ENCODE data around the gene CABYR. TPM values are rescaled to one million over a fixed set of nuclear protein-coding genes. Genes with fewer than 3 reads are reported as not detected.
"Not testable (repeated sequence)": the region's sequence is repeated elsewhere in the genome, so short reads cannot be mapped to it uniquely, and the experiment has no call there.

CABYR gene
- polyA plus RNA-seq, 4 donors, result 4.3 to 6.7 (median 5.4) TPM

DNA sequence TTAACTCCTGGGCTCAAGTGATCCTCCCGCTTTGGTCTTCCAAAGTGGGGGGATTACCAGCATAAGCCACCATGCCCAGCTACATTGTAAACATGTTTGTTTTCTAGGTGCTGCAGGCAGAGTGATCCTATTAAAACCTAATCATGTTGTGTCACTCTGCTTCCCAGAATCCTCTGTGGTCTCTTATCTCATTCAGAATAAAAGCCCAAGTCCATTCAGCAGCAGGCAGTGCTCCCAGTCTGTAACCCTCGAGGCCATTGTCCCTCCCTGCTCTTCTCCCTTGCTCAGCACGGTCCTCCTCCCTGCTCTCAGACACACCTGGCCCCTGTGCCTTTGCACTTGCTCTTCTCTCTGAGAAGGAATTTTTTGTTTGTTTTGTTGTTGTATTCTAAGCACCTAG lies 11.1 kb upstream of the CABYR start:
- DNase-seq (ENCODE audit: low read depth in 4 of 4, low spot score in 3 of 4), result no peak

DNA sequence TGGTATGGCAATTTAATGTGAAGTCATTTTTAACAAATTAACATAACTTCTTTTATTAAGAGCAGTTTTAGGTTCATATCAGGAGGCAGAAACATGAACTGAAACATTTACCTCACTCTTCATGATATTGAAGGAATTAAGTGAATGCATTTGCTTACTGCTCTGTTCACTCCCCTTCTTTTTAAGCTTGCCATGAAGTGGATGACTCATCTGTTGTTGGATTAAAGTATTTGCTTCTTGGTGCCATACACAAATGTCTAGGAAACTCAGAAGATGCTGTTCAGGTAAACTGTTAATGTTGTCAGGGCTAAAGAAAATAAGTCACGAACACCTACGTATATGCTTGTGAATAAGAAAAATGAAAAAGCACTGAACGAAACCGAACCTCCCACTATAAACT lies 10.2 kb upstream of the CABYR start:
- DNase-seq (ENCODE audit: low read depth in 4 of 4, low spot score in 3 of 4), result no peak

DNA sequence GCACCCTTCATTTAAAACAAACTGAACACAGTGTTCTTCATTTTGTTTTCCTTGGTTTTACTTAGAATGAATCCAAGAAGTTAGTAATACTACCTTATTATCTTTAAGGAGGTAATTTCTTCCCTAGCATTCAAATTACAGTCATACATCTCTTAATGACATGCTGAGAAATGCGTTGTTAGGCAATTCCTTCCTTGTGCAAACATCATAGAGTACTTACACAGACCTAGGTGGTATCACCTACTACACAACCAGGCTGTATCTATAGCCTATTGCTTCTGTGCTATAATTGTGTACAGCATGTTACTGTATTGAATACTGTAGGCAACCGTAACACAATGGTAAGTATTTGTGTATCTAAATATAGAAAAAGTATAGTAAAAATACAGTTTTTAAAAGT lies 8.4 kb upstream of the CABYR start:
- no peak for DNase-seq (ENCODE audit: low read depth in 4 of 4, low spot score in 3 of 4)

DNA sequence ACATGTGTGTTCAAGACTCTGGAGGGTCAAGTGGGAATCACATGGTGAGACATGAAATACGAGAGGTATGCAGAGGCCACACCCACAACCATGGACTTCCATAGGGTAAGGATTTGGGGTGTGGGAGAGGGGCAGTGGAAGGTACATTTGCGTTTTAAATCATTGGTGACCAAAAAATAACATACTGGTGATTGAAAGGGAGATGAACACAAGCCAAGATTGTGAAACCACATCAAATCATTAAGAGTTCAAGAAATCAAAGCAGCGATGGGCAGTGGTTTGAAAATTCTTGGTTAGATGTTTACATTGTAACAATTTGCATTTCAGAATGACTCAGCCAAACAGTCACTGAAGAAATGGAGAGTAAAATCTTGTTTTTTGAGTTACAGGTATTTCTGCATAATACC lies 1.9 kb upstream of the CABYR start:
- no peak for DNase-seq (ENCODE audit: low read depth in 4 of 4, low spot score in 3 of 4)

DNA sequence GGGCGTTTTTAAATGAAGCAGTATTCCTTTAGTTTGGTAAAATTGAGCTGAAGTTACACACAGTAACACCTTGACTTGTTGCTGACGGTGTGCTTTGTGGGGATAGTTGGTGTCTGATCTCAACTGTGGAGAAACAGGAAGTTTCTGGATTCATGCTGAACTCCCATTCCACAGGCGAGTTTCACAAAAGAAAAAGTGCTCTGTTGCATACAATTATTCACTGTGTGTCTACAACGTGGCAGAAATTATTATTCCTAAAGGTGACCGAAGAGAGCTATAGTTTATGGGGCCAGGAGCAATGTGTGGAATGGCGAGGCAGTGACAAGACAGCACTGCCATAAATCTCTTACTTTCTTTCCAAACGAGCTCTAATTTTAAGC lies 463 bp upstream of the CABYR start:
- DNase-seq (ENCODE audit: low read depth in 4 of 4, low spot score in 3 of 4), result no peak

DNA sequence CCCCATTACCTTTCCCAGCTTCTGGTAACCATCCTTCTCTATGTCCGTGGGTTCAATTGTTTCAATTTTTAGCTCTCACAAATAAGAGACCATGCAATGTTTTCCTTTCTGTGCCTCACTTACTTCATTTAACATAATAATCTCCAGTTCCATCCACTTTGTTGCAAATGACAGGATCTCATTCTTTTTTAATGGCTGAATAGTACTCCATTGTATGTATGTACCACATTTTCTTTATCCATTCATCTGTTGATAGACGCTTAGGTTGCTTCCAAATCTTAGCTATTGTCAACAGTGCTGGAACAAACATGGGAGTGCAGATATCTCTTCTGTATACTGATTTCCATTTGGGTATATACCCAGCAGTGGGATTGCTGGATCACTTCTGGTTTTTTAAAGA lies 1.8 kb downstream of the CABYR start:
- DNase-seq (ENCODE audit: low read depth in 4 of 4, low spot score in 3 of 4), result no peak

DNA sequence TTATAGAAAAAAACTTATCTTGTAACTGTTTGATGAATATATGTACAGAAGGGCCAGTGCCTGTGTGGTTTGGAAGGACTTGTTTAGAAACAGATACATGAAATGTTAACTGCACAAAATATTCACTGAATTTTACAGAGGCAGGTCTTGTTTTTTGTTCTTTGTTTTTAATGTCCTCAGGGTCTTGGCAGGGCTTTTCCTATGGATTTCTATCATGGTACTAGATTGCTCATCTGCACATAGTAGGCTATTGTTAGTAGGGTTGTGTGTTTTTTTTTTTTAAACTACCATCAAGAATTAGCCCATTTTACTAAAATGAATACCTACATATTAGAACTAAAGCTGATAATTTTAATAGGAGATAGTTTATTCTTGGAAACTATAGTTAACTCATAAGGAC lies 3.5 kb downstream of the CABYR start:
- no peak for DNase-seq (ENCODE audit: low read depth in 4 of 4, low spot score in 3 of 4)

DNA sequence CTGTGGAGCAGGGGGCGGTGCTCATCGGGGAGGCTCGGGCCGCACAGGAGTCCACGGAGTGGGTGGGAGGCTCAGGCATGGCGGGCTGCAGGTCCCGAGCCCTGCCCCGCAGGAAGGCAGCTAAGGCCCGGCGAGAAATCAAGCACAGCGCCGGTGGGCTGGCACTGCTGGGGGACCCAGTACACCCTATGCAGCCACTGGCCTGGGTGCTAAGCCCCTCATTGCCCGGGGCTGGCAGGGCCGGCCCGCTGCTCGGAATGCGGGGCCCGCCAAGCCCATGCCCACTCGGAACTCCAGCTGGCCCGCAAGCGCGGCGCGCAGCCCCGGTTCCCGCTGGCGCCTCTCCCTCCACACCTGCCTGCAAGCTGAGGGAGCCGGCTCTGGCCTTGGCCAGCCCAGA lies 10.7 kb downstream of the CABYR start:
- DNase-seq (ENCODE audit: low read depth in 4 of 4, low spot score in 3 of 4), result not testable (repeated sequence)

DNA sequence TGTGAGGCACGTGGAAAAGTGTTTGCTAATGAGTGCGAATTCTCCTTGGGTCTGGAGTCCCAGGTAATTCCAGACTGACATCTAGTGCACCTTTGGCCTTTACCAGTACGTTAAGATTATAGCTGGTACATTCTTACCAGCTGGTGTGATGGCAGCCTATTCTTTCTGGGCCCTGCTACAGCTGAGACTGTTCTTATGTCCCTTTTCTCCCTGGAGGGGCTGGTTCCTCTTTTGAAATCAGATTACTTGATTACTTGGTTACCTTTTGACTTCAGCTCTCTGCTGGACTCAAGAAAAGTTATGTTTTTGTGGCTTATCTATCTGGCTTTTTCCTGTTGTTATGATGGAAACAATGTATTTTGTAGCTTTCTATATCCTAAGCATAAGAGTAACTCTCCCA lies 14.5 kb downstream of the CABYR start:
- DNase-seq (ENCODE audit: low read depth in 4 of 4, low spot score in 3 of 4), result no peak

DNA sequence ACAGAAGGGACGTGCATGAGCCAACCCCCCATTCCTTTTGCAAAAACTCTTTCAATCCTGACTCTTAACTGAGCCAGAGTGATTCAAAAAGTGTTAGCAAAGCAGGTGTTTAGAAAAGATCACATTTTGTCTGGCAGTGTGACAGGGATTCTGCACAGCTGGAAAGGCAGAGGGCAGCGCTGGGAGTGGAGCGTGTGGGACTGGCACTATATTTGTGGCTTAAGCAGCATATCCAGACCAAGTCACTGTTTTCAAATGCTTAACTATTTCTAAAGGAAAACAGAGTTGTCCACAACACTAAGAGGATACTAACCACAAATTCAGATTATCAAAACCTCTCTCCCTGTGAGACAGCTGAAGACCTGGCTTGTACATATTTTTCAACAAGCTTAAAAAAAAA lies 19.0 kb downstream of the CABYR start:
- no peak for DNase-seq (ENCODE audit: low read depth in 4 of 4, low spot score in 3 of 4)

DNA sequence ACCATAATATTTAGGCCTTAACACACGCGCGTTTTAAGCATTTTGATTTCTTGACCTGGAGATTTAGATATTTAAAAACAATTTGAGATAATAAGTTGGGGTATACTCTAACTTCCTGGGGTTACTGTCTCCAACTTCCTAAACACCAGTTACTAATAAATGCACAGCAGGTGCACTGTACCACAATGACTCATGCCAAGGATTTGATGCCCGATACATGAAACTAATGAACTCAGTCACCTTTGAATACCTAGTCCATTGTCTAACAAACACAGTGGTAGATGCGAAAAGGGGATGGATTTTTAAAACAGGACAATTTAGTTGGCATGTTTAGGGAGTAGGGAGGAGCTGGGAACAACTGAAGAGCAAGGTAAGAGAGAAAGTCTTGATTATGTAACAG lies 21.2 kb downstream of the CABYR start:
- DNase-seq (ENCODE audit: low read depth in 4 of 4, low spot score in 3 of 4), result no peak

DNA sequence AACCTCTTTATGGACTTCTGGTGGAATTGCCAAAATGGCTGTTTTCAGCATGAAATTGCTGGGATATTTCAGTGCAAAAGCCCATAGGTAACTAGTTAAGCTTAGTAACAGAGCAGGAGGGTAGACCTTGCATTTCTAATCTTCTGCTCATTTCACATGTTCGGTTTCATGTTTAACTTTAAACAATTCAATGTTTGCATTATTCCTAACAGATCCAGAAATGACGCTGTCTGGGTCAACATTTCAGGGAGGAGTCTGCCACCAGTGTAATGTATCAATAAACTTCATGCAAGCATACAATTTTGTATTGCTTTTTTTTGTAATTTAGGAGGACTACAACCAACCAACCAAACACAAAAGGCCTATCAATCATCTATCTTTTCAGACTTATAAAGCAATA lies 22.4 kb downstream of the CABYR start:
- no peak for DNase-seq (ENCODE audit: low read depth in 4 of 4, low spot score in 3 of 4)

DNA sequence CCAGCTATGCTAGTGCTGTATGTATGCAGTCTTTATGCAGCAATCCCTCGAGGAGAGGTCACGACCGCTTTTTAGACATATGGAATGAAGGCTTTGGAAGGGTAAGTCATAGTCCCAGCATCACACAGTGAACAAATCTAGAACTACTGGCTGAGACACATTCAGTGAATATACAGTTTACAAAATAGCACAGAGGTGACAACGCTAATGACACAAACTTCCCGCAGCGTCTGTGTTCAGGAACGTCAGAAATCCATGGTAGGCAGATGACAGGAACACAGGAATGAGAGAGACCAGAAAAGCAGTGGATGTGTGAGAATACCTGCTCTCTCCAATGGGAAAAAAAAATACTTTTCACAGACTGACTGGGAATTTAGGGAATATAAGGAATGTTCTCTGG lies 29.6 kb downstream of the CABYR start:
- no peak for DNase-seq (ENCODE audit: low read depth in 4 of 4, low spot score in 3 of 4)

DNA sequence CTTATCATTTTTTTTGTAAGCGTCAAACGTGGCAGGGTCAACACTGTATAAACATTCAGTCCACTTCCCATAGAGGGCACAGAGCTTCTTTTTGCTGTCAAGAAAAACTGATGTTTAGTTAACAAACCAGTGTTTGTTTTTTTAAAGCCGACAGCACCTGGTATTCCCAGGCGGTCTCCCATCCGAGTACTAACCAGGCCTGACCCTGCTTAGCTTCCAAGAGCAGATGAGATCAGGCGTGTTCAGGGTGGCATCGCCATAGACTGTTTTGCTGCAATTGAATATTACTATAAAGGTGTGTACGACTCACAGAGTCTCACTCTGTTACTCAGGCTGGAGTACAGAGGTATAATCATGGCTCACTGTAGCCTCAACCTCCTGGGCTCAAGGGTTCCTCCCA lies 31.5 kb downstream of the CABYR start:
- DNase-seq (ENCODE audit: low read depth in 4 of 4, low spot score in 3 of 4), result no peak

DNA sequence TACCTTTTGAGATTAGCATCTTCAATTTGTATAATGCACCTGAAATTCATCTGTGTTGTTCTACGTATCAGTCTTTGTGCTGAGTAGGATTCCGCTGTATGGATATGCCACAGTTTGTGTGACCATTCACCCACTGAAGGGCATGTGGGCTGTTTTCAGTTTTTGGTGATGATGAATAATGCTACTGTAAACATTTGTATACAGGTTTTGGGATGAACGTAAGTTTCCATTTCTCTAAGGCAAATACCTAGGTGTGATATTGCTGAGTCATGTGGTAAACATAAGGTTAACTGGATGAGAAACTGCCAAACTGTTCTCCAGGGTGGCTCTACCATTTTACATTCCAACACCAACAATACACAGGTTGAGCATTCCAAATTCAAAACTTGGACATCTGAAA lies 35.1 kb downstream of the CABYR start:
- no peak for DNase-seq (ENCODE audit: low read depth in 4 of 4, low spot score in 3 of 4)

DNA sequence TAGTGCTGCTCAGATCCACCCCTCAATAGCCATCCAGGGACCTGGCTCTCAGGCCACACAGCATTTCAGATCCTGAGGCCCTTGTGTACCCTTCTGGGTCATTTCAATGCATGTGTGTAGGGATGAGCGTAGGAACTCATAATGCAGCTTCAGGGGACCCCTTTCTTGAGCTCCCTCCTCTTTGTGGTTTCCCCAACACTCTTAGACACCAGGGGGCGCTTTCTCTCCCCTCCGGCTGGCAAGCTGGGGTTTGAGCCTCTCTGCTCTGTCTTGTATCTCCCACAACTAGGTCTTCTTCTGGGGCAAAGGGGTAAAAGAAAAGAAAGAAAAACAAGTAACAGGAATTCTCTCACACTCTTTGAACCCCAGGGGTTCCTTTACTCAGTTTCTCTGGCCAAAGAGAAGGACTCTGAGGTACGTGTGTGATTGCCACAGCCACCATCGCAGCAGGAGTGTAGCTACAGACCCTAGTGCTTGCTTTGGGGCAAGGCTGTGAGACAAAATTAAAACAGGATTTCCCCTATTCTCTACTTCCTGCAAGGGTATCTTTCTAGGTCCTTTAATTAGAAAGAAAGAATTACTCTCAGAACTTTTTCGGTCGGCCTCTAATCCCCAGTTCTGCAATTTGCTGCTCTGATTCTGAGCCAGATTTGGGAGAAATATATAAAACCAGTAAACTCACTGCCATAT lies 38.0 kb downstream of the CABYR start:
- DNase-seq (ENCODE audit: low read depth in 4 of 4, low spot score in 3 of 4), result peak in 2 of 4 donors; percentile 18 to 27

DNA sequence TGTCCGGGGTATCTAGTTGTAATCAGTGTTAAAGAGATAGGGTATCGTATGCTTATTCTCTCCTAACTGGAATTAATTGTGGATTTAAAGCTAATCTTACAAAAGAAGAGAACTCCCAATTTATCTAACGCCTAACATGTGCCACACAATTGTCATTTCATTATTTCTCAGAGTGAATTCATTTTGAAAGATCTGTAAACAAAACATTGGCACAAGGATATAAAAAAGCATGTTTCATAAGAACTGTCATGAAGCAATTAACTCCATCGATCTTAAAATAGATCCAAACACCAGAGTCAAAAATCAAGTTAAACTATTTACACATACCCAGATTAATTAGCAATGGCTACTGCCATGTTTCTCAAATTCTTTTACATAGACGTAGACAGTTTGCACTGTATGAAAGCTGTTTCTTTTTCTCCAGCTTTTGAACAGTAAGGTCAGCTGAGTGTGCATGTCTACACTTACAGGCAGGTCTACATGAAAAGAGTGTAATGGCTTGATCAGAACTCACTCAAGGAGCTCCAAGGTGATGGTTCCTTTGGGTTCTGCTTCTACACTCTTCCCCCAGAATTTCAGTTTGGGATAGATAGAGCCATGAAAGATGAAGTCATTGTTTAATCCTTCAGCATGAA lies 38.8 kb downstream of the CABYR start:
- no peak for DNase-seq (ENCODE audit: low read depth in 4 of 4, low spot score in 3 of 4)

DNA sequence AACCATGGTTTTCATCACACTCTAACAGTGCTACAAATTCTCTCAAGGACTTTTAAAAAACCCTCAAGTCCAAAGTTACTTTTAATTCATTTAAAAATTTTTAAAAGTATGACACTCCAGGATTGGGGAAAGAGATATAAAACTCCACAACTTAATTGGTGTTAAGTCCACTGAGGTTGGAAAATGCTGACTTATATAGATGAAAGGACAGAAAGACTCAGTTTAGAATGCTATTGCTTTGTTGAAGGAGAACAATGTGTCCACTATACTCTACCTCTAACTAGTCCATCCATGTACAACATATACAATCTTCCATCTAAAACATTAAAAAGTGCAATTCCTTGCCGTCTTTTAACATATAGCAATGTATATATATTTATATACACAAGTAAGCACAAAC lies 41.2 kb downstream of the CABYR start:
- no peak for DNase-seq (ENCODE audit: low read depth in 4 of 4, low spot score in 3 of 4)

DNA sequence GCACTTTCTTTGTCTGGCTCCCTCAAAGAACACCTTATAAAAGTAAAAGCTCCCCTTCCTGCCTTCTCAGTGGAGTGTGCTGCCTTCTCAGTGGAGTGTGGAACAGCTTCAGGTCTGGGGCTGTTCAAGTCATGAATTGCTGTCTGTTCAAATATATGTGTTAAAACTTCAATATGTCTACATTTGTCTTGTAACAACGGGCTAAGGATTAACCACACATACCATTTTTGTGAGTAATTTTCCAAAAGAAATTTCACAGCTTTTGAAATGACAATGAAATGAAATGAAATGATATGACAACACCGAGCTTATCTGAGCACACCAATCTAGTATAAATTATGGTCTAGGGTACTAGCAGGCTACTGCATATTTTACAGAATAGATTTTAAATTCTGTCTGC lies 42.9 kb downstream of the CABYR start:
- DNase-seq (ENCODE audit: low read depth in 4 of 4, low spot score in 3 of 4), result no peak

DNA sequence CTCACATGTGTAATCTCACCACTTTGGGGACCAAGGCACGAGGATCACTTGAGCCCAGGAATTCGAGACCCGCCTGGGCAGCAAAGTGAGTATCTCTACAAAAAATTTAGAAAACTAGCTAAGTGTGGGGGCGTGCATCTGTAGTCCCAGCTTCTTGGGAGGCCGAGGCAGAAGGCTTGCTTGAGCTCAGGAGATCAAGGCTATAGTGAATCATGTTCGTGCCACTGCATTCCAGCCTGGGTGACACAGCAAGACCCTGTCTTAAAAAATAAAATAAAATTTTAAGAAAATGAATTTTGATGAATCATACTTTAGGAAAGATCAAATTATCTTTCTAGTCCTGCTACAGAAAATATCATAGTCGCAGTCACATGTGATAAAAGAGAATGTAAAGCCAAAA lies 46.9 kb downstream of the CABYR start:
- no peak for DNase-seq (ENCODE audit: low read depth in 4 of 4, low spot score in 3 of 4)

DNA sequence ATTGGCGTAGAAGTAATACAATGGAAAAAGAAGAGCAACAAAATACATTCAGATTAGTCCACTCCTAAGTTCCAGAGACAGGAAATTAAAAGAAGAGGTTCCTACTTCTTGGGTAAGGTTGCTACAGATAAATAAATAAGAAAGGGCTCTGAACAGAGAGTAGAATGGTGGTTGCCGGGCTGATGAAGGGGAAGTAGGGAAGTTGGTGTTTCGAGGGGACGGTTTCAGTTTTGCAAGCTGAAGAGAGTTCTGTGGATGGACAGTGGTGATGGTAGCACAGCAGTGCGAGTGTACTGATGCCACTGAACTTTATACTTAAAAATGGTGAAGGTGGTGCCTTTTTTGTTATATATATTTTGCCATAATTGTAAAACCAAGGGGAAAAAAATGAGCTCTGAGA lies 48.2 kb downstream of the CABYR start:
- DNase-seq (ENCODE audit: low read depth in 4 of 4, low spot score in 3 of 4), result no peak

DNA sequence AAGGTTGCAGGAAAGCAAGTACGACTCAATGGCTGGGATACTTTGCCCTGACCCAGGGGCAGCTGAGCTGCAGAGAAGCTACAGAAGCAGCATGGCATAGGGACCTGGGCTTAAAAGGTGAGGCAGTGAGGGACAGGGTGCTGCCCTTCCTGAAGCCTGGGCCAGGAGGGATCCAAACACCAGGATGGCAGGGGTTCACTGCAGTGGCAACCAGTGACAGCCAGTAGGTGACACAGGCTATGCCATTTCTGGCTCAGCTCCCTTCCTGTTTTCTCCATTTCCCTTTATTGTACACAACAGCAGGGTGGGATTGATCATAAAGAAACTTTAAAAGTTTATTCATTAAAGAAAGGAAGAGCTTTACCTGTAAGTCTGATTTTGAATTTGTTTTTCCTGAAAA lies 48.8 kb downstream of the CABYR start:
- no peak for DNase-seq (ENCODE audit: low read depth in 4 of 4, low spot score in 3 of 4)

DNA sequence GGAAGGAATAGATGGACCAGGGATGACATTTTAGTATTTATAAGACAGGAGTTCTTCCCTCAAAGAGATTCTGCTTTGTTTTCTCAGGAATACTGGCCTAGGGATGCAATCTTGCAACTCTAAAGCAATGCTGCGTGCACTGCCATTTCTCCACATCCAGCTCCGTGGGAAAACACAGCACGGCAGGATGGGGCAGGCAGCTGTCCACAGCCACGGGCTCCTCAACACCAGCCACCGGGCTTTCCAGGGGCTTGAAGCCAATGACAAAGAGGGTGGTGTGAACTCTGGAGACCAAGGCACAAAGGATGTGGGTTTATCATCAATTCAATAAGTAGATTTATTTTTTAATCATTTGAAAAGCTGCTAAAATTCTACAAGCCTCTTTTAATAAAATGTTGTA lies 49.3 kb downstream of the CABYR start:
- no peak for DNase-seq (ENCODE audit: low read depth in 4 of 4, low spot score in 3 of 4)

All from right renal pelvis (tissue), 4 donors.